ENCODE measurements around the gene CEP164. TPM values are rescaled to one million over a fixed set of nuclear protein-coding genes. Genes with fewer than 3 reads are reported as not detected.

Gene CEP164
- total RNA-seq, 4 donors from 2014 or later = 22.8 to 56.7 (median 29.7) TPM

DNA sequence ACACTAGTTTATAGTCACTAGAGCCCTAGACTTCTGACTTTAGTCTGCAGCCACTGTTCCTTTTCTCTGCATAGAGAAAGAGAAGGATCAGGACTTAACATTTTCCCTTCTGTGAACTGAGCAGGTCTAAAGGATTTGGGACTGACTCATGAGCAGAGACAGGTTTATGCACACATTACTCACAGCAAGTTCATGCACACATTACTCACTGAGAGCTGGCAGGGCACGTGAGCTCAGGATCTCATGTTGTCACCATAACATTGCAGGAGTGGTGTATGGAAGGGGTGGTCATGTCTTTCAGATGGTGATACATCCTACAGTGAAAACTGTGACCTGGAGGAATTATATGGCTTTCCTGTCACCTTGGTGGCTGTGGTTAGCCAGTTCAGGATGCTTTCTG lies 56.4 kb downstream of the CEP164 start:
- Histone ChIP-seq H3K9me3 (no peaks in the 10 kb centered on the region), H3K36me3 (peaks cover 85% of the 10 kb centered on the region), H3K27ac (no peak overlapping the region), H3K4me1 (no peaks in the 10 kb centered on the region), H3K27me3 (no peaks in the 10 kb centered on the region), H3K4me3 (no peak overlapping the region)
- TF ChIP-seq, protein P1, sequence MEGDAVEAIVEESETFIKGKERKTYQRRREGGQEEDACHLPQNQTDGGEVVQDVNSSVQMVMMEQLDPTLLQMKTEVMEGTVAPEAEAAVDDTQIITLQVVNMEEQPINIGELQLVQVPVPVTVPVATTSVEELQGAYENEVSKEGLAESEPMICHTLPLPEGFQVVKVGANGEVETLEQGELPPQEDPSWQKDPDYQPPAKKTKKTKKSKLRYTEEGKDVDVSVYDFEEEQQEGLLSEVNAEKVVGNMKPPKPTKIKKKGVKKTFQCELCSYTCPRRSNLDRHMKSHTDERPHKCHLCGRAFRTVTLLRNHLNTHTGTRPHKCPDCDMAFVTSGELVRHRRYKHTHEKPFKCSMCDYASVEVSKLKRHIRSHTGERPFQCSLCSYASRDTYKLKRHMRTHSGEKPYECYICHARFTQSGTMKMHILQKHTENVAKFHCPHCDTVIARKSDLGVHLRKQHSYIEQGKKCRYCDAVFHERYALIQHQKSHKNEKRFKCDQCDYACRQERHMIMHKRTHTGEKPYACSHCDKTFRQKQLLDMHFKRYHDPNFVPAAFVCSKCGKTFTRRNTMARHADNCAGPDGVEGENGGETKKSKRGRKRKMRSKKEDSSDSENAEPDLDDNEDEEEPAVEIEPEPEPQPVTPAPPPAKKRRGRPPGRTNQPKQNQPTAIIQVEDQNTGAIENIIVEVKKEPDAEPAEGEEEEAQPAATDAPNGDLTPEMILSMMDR (IDR thresholded peaks at IDR 0.05) = no peak
- TF ChIP-seq EP300 (IDR thresholded peaks at IDR 0.05) (no peak), POLR2A (IDR thresholded peaks at IDR 0.05) (no peak), POLR2AphosphoS5 (IDR thresholded peaks at IDR 0.05) (no peak)
- DNase-seq (ENCODE audit: low spot score in 2 of 2) = no peak
- WGBS = 89% methylated on average over 1 of the region's 1 CpG

DNA sequence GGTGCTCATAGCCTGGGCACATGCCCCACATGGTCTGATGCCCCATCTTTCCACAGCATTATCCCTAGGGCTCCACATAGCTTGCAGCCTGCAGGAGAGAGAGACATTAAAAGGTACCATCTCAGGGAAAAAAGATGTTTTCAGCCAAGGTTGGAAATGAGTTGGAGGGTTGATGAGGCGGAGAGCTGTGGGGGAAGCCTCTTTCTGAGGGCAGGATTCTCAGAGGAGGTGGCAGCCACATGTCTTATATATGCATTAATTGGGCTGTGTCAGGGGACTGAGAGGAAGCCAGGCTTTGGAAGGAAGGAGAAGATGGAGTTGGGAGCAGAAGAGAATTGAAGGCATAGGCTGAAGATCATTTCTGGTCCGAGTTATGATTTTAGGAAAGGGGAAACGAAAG lies 57.8 kb downstream of the CEP164 start:
- H3K36me3 ChIP-seq = peaks cover 78% of the 10 kb centered on the region
- no peaks in the 10 kb centered on the region for H3K27me3 ChIP-seq
- 95% methylated on average over 3 of the region's 3 CpGs for WGBS
- TF ChIP-seq, protein P1 (IDR thresholded peaks at IDR 0.05) = no peak
- TF ChIP-seq POLR2AphosphoS5 (IDR thresholded peaks at IDR 0.05) = no peak
- no peak for TF ChIP-seq POLR2A (IDR thresholded peaks at IDR 0.05)
- TF ChIP-seq EP300 (IDR thresholded peaks at IDR 0.05) = no peak
- no peak for DNase-seq (ENCODE audit: low spot score in 2 of 2)
- H3K4me1 ChIP-seq = no peaks in the 10 kb centered on the region
- H3K9me3 ChIP-seq = no peaks in the 10 kb centered on the region
- no peak overlapping the region for H3K4me3 ChIP-seq
- H3K27ac ChIP-seq = no peak overlapping the region

DNA sequence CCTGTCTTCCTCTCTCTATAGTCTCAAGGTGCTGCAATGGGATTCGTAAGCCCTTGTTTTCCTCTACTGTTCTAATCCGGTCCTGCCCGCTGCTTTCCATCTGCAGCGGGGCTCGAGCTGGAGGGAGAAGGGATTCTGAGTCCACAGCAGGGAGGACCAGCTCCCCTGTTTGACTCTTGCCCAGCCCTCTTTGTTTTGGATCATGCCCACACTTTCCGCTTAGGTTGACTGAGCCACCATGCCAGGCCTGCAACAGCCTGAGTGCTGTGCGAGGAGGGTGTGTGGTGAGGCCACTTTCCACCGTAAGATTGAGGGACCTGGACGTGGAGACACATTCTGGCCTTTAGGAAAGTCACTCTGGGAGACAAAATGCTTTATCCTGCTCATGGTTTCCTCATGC lies 58.3 kb downstream of the CEP164 start:
- H3K36me3 ChIP-seq = peaks cover 77% of the 10 kb centered on the region
- 94% methylated on average over 9 of the region's 9 CpGs for WGBS

DNA sequence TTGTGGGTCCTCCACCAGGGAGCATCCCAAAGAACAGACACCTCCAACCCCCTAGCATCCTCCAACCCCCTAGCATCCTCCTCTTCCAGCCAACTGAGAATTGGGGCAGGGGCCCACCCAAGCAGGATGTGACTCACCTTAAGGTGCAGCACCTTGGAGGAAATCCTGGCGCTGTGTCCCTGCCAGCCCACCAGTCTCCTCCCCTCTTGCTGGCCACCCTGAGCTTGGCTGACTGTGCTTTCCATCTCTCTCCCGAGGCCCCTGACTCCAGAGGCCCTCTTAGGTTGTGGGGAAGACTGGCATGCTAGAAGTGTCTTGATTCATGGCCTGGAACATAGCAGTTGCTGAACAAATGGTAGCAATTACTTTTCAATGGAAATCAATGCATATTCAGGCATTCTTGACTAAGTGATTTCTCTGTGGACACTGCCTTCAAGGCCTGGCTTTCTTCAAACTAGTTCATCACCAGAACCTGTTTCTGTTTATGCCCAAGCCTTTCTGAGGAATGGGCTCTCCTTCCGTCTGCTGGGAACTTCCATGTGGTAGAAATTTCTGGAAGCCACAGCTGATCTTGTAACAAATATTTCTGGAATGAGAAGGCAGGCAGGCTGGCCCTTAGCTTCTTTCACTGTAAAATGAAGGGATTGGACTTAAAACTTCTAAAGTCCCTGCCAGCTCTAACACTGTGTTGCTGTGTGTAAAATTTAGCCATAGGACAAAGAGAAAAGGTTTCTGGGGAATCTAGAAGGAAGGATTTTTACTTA lies 60.5 kb downstream of the CEP164 start:
- no peak for DNase-seq (ENCODE audit: low spot score in 2 of 2)
- no peaks in the 10 kb centered on the region for H3K9me3 ChIP-seq
- H3K4me1 ChIP-seq = no peaks in the 10 kb centered on the region
- H3K36me3 ChIP-seq = peaks cover 77% of the 10 kb centered on the region
- no peak overlapping the region for H3K27ac ChIP-seq
- no peak overlapping the region for H3K4me3 ChIP-seq
- TF ChIP-seq, protein P1 (IDR thresholded peaks at IDR 0.05) = no peak
- TF ChIP-seq EP300 (IDR thresholded peaks at IDR 0.05) (no peak), POLR2AphosphoS5 (IDR thresholded peaks at IDR 0.05) (no peak), POLR2A (IDR thresholded peaks at IDR 0.05) (no peak)
- no peaks in the 10 kb centered on the region for H3K27me3 ChIP-seq
- 85% methylated on average over 3 of the region's 3 CpGs for WGBS

More for the DNA sequence above, 58.3 kb downstream of the CEP164 start:
- H3K9me3 ChIP-seq = no peaks in the 10 kb centered on the region
- DNase-seq (ENCODE audit: low spot score in 2 of 2) = no peak
- H3K4me1 ChIP-seq = no peaks in the 10 kb centered on the region
- H3K27me3 ChIP-seq = no peaks in the 10 kb centered on the region
- TF ChIP-seq, protein P1 (IDR thresholded peaks at IDR 0.05) = no peak
- TF ChIP-seq POLR2A (IDR thresholded peaks at IDR 0.05) (no peak), EP300 (IDR thresholded peaks at IDR 0.05) (no peak), POLR2AphosphoS5 (IDR thresholded peaks at IDR 0.05) (no peak)
- H3K4me3 ChIP-seq = no peak overlapping the region
- H3K27ac ChIP-seq = no peak overlapping the region

DNA sequence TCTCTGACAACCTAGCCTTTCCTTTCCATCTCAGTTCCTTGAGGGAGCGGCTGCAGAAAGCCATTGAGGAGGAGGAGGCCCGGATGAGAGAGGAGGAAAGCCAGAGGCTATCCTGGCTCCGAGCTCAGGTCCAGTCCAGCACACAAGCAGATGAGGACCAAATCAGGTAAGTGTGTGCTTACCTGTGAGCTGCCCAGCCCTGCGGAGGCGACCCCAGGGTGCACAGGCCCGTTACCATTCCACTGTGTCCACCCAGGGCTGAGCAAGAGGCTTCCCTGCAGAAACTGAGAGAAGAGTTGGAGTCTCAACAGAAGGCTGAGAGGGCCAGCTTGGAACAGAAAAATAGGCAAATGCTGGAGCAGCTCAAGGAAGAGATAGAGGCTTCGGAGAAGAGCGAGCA lies 63.1 kb downstream of the CEP164 start:
- Histone ChIP-seq H3K4me1 (no peaks in the 10 kb centered on the region), H3K9me3 (no peaks in the 10 kb centered on the region), H3K36me3 (peaks cover 80% of the 10 kb centered on the region), H3K4me3 (no peak overlapping the region), H3K27me3 (no peaks in the 10 kb centered on the region), H3K27ac (no peak overlapping the region)
- DNase-seq (ENCODE audit: low spot score in 2 of 2) = no peak
- TF ChIP-seq, protein P1 (IDR thresholded peaks at IDR 0.05) = no peak
- TF ChIP-seq EP300 (IDR thresholded peaks at IDR 0.05) (no peak), POLR2AphosphoS5 (IDR thresholded peaks at IDR 0.05) (no peak), POLR2A (IDR thresholded peaks at IDR 0.05) (no peak)
- 94% methylated on average over 8 of the region's 8 CpGs for WGBS
